Endothelial cell of umbilical vein (primary cell): ENCODE measurements around the gene TRAPPC11. TPM values are rescaled to one million over a fixed set of nuclear protein-coding genes. Genes with fewer than 3 reads are reported as not detected.

Source experiments
- BruUV-seq: library from RNA; stranded (reverse); fragments of 400-500 nt; replicated peaks from 2 replicates; lab custom pipeline; 2021; lab: Mats Ljungman, UMichigan
- CTCF ChIA-PET: fragments of 300-600, 350-600 bp; sonication (Branson Sonifier 250); formaldehyde crosslinking; loops from one replicate; lab custom pipeline; 2021; ENCODE audit warnings: antibody characterized with exemption, inconsistent platforms; lab: Charles Lee
- POLR2A ChIA-PET: fragments of 300-600, 350-600 bp; sonication (Branson Sonifier 250); formaldehyde crosslinking; loops from one replicate; lab custom pipeline; 2021; ENCODE audit warnings: antibody characterized with exemption, inconsistent platforms; lab: Charles Lee
- DNase-seq: peaks from one replicate; pipeline ENCODE4 v3.0.0-alpha.2; 2011; ENCODE audit warnings: low read depth, low spot score
- FAIRE-seq: peaks from 2 replicates; lab custom pipeline; 2011; peaks lifted over from hg19 to GRCh38; lab: Jason Lieb, UNC
- H2AFZ ChIP-seq: 2 replicates; pipeline ENCODE4 v1.6.0; 2012; ENCODE audit warnings: low read depth, low read length, control low read depth, inconsistent platforms
- H3K27ac ChIP-seq: 2 replicates; pipeline ENCODE4 v1.5.1; 2011; ENCODE audit warnings: low read depth, mild to moderate bottlenecking, control low read depth, low read length, moderate library complexity; ENCODE audit not compliant: insufficient read depth
- H3K27me3 ChIP-seq, 2 experiments: 2 replicates each; pipeline versions ENCODE4 v1.6.0 to v1.6.1; 2011; ENCODE audit warnings: low read length in 2 of 2, mixed read lengths in 1 of 2; ENCODE audit not compliant: control insufficient read depth in 2 of 2, insufficient read depth in 2 of 2
- H3K36me3 ChIP-seq, 2 experiments: 2 replicates in 1 of 2; 3 replicates in 1 of 2; pipeline ENCODE4 v1.5.1; 2011; ENCODE audit warnings: low read length in 2 of 2, mild to moderate bottlenecking in 1 of 2, moderate library complexity in 1 of 2; ENCODE audit not compliant: control insufficient read depth in 2 of 2, insufficient read depth in 2 of 2; ENCODE audit errors: extremely low read depth in 1 of 2
- H3K4me1 ChIP-seq: 3 replicates; pipeline ENCODE4 v1.5.1; 2011; ENCODE audit warnings: mild to moderate bottlenecking, low read length; ENCODE audit not compliant: control insufficient read depth, insufficient read depth; ENCODE audit errors: extremely low read depth
- H3K4me2 ChIP-seq: 2 replicates; pipeline ENCODE4 v1.6.1; 2011; ENCODE audit warnings: low read length, control low read depth, mixed read lengths; ENCODE audit not compliant: insufficient read depth
- H3K4me3 ChIP-seq, 3 experiments: fragments of 200-600 bp in 1 of 3; sonication (generic), shearing (Covaris generic) in 1 of 3; replicated peaks in 1 of 3; 2 replicates each; pipeline ENCODE4 v1.5.1; 2011 to 2016; ENCODE audit warnings: control low read depth in 3 of 3, low read length in 3 of 3, mild to moderate bottlenecking in 2 of 3, inconsistent platforms in 1 of 3, low read depth in 1 of 3, moderate library complexity in 1 of 3; ENCODE audit not compliant: insufficient read depth in 1 of 3
- H3K79me2 ChIP-seq: 2 replicates; pipeline ENCODE4 v1.6.0; 2012; ENCODE audit warnings: low read length, inconsistent platforms; ENCODE audit not compliant: control insufficient read depth, insufficient read depth
- H3K9ac ChIP-seq: replicated peaks from 2 replicates; pipeline ENCODE3; 2011; ENCODE audit warnings: low read length, control low read depth; ENCODE audit not compliant: insufficient read depth; ENCODE audit errors: extremely low read depth
- H3K9me1 ChIP-seq: replicated peaks from 3 replicates; pipeline ENCODE4 v1.6.0; 2011; ENCODE audit warnings: mild to moderate bottlenecking, low read length; ENCODE audit not compliant: control insufficient read depth, insufficient read depth; ENCODE audit errors: extremely low read depth
- H3K9me3 ChIP-seq: replicated peaks from 2 replicates; pipeline ENCODE4 v1.5.1; 2012; ENCODE audit warnings: low read length, inconsistent platforms; ENCODE audit not compliant: control insufficient read depth, insufficient read depth
- H4K20me1 ChIP-seq: replicated peaks from 2 replicates; pipeline ENCODE3; 2011; ENCODE audit warnings: mild to moderate bottlenecking, low read length; ENCODE audit not compliant: control insufficient read depth, insufficient read depth; ENCODE audit errors: extremely low read depth
- CTCF ChIP-seq, 2 donors: IDR thresholded peaks; 1 replicate in 1 of 2; 2 replicates in 1 of 2; pipeline ENCODE4 v1.5.1; 2011; ENCODE audit warnings: low read length in 2 of 2, mild to moderate bottlenecking in 2 of 2, moderate library complexity in 2 of 2, control low read depth in 1 of 2, inconsistent platforms in 1 of 2, low read depth in 1 of 2; ENCODE audit not compliant: insufficient read depth in 1 of 2; ENCODE audit errors: extremely low read depth in 1 of 2
- FOS ChIP-seq: IDR thresholded peaks from 2 replicates; pipeline ENCODE4 v1.6.1; 2011; ENCODE audit warnings: mild to moderate bottlenecking, low read length, moderate library complexity, borderline replicate concordance; ENCODE audit not compliant: insufficient read depth
- GATA2 ChIP-seq: IDR thresholded peaks from 2 replicates; pipeline ENCODE4 v1.7.0; 2011; ENCODE audit warnings: low read depth, mild to moderate bottlenecking, moderate library complexity, mixed read lengths, low read length; ENCODE audit not compliant: insufficient read length, insufficient read depth
- JUN ChIP-seq: IDR thresholded peaks from 2 replicates; pipeline ENCODE4 v1.6.1; 2011; ENCODE audit warnings: borderline replicate concordance, low read depth; ENCODE audit not compliant: insufficient read length, insufficient read depth
- MAX ChIP-seq: IDR thresholded peaks from 2 replicates; pipeline ENCODE4 v1.6.1; 2011; ENCODE audit not compliant: insufficient read depth, insufficient read length
- POLR2A ChIP-seq: IDR thresholded peaks from 2 replicates; pipeline ENCODE4 v1.6.1; 2012; ENCODE audit warnings: low read depth, mild to moderate bottlenecking, control low read depth, low read length
- POLR2AphosphoS5 ChIP-seq: IDR thresholded peaks from 2 replicates; pipeline ENCODE4 v1.6.1; 2012; ENCODE audit warnings: low read depth, mild to moderate bottlenecking, control low read depth, low read length, moderate library complexity; ENCODE audit not compliant: insufficient read depth
- dilution Hi-C: fragments of 300-500 bp; cut with MboI; formaldehyde crosslinking; loops from one replicate; pipeline ENCODE4 v1.15.0; 2019; ENCODE audit warnings: low sequenced_read_pairs; ENCODE audit not compliant: extremely low pct_ligation_motif_present
- intact Hi-C: fragments of 100-400 bp; cut with micrococcal nuclease; formaldehyde crosslinking; loops from one replicate; pipeline ENCODE4 v1.10.0; 2022
- polyA plus RNA-seq, 4 experiments: library from polyadenylated mRNA; depleted of rRNA in 3 of 4; stranded (reverse) in 3 of 4; unstranded in 1 of 4; fragments of >200 nt; gene quantifications; 2 replicates each; pipeline versions ENCODE4 v1.2.1 to v1.2.3, GENCODE V29; 2011 to 2012; ENCODE audit warnings: missing spikeins in 1 of 4
- total RNA-seq: library from RNA; stranded (reverse); gene quantifications from 2 replicates; pipeline ENCODE4 v1.2.3, GENCODE V29; 2021

Gene TRAPPC11
- total and polyA plus RNA-seq, 2 donors (not counting 3 experiments of a cell fraction or from before 2014, with no cell fraction given), result 21.2 to 32.1 TPM

DNA sequence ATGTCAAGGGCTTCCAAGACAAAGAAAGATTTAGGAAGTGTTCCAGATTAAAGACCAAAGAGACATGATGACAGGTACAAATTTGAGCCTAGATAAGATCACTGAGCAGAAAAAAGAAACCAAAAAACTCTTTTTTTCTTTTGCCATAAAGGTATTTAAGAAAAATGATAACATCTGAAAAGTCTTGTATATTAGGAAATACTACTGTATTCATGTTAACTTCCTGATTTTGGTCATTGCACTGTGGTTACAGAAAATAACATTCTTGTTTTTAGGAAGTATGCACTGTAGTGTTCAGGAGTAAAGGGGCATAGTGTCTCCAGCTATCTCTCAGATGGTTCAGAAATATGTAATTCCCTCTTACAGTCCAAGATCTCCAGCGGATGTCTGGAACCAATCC, 37.2 kb upstream of the TRAPPC11 start:
- FAIRE-seq (no peak), DNase-seq (no peak)
- H3K4me1 ChIP-seq, result no peaks in the 10 kb centered on the region
- BruUV-seq, result no TSS peak
- no peak overlapping the region for H2AFZ ChIP-seq
- no peaks in the 10 kb centered on the region for H3K36me3 ChIP-seq
- no peaks in the 10 kb centered on the region for H3K9me3 ChIP-seq
- H4K20me1 ChIP-seq, result no peaks in the 10 kb centered on the region
- CTCF ChIA-PET, result interaction anchor here (1.4 kb wide), 1 partner anchor 15 kb away, joined by 3 read pairs; no protein-coding TSS in a partner anchor
- no peaks in the 10 kb centered on the region for H3K9me1 ChIP-seq
- dilution Hi-C loops (no loop called here), intact Hi-C loops (no loop called here)
- H3K27me3 ChIP-seq, result no peaks in the 10 kb centered on the region
- TF ChIP-seq POLR2AphosphoS5, result no peak
- TF ChIP-seq JUN, result no peak
- no peak for TF ChIP-seq CTCF (IDR thresholded peaks at IDR 0.05; ENCODE audit: extremely low read depth in 1 of 2, insufficient read depth in 1 of 2, low read depth in 1 of 2, low read length in 2 of 2)
- no peak for TF ChIP-seq POLR2A
- no peak for TF ChIP-seq GATA2
- no peak for TF ChIP-seq MAX
- TF ChIP-seq FOS, result no peak
- no peak overlapping the region for H3K27ac ChIP-seq
- H3K4me3 ChIP-seq, result no peak overlapping the region
- no peak overlapping the region for H3K9ac ChIP-seq
- POLR2A ChIA-PET, result no interaction called here
- H3K4me2 ChIP-seq, result no peak overlapping the region
- H3K79me2 ChIP-seq, result no peaks in the 10 kb centered on the region
